Lung (tissue), 12 donors: ENCODE measurements around the gene HYAL3. TPM values are rescaled to one million over a fixed set of nuclear protein-coding genes. Genes with fewer than 3 reads are reported as not detected.

Experiments used
- ATAC-seq: fragments of 200-7000 bp; cut with Tn5 transposase; one replicate; pipeline ENCODE4 v1.9.1; 2020; ENCODE audit warnings: moderate number of reproducible peaks; ENCODE audit not compliant: insufficient read depth, low FRiP score
- DNase-seq, 3 donors: peaks; one replicate each; pipeline ENCODE4 v3.0.0-alpha.2; 2013 to 2017
- H3K27ac ChIP-seq, 2 donors: one replicate each; pipeline ENCODE4 v1.5.1; 2013; ENCODE audit warnings: mild to moderate bottlenecking in 2 of 2, moderate library complexity in 2 of 2, control low read depth in 1 of 2, inconsistent platforms in 1 of 2, low read depth in 1 of 2, low read length in 1 of 2
- H3K27me3 ChIP-seq, 3 donors: one replicate each; pipeline ENCODE4 v1.5.1; 2013; ENCODE audit warnings: low read length in 2 of 3; ENCODE audit not compliant: control insufficient read depth in 3 of 3, insufficient read depth in 3 of 3
- H3K36me3 ChIP-seq, 4 donors: one replicate each; pipeline ENCODE4 v1.5.1; 2013; ENCODE audit warnings: low read length in 4 of 4, mild to moderate bottlenecking in 1 of 4, moderate library complexity in 1 of 4; ENCODE audit not compliant: control insufficient read depth in 4 of 4, insufficient read depth in 4 of 4
- H3K4me1 ChIP-seq, 5 donors: one replicate each; pipeline ENCODE4 v1.5.1; 2013; ENCODE audit warnings: low read length in 5 of 5, mild to moderate bottlenecking in 2 of 5, moderate library complexity in 1 of 5; ENCODE audit not compliant: control insufficient read depth in 5 of 5, insufficient read depth in 5 of 5
- H3K4me3 ChIP-seq: one replicate; pipeline ENCODE4 v1.5.1; 2013; ENCODE audit warnings: mild to moderate bottlenecking, control low read depth, moderate library complexity
- H3K9ac ChIP-seq, 2 donors: one replicate each; pipeline ENCODE4 v1.5.1; 2013; ENCODE audit warnings: low read length in 2 of 2, control low read depth in 1 of 2; ENCODE audit not compliant: insufficient read depth in 1 of 2
- H3K9me3 ChIP-seq, 4 donors: one replicate each; pipeline ENCODE4 v1.5.1; 2013; ENCODE audit warnings: low read length in 3 of 4, mild to moderate bottlenecking in 1 of 4, moderate library complexity in 1 of 4; ENCODE audit not compliant: control insufficient read depth in 4 of 4, insufficient read depth in 3 of 4
- CTCF ChIP-seq: IDR thresholded peaks from 2 replicates; pipeline ENCODE4 v1.5.1; 2012; ENCODE audit warnings: mild to moderate bottlenecking; ENCODE audit errors: control extremely low read depth, extremely low read depth
- WGBS, 2 donors: extraction: QIAGEN DNeasy Blood & Tissue Kit; methylation state at CpG; one replicate each; pipeline ENCODE4 v1.1.7; 2013; 5-methylcytosine and 5-hydroxymethylcytosine counted together
- polyA plus RNA-seq, 2 donors: library from polyadenylated mRNA; stranded (reverse); fragments of 200-250 nt; gene quantifications; one replicate each; pipeline ENCODE4 v1.2.1, GENCODE V29; 2013
- total RNA-seq, 2 donors: library from RNA; depleted of rRNA in 1 of 2; stranded (reverse); fragments of >200 nt in 1 of 2; gene quantifications; one replicate each; pipeline ENCODE4 v1.2.1, GENCODE V29; 2014 to 2021
- donor health status: control.
- donor health status: control.
- donor health status: Bipolar disorder and iron deficiency.
- donor health status: healthy.
- donor health status: DM: yes; HTN: yes; CAD: no.

Gene HYAL3
- total and polyA plus RNA-seq, 4 donors, result 1.4 to 4.9 (median 3.3) TPM

- H3K4me1 ChIP-seq, result peaks cover 2 to 41% (median 13%) of the 10 kb centered on the region in 5 donors
- TF ChIP-seq CTCF, result no peak
- H3K9ac ChIP-seq, result no peak overlapping the region
- WGBS, 2 donors, result 81 to 95% methylated on average over 2 of the region's 2 CpGs
- peaks cover 6 to 21% (median 11%) of the 10 kb centered on the region in 4 donors for H3K36me3 ChIP-seq
- ATAC-seq, result no peak
- no peak for DNase-seq
- no peak overlapping the region for H3K27ac ChIP-seq
- H3K27me3 ChIP-seq, result no peaks in the 10 kb centered on the region
- H3K9me3 ChIP-seq, result no peaks in the 10 kb centered on the region
- H3K4me3 ChIP-seq, result no peak overlapping the region
Observed at GRCh38 chr3:50325113-50325480, 25.9 kb upstream of the HYAL3 start.

- peak; percentile 63 to 73 (median 72) for DNase-seq
- no peak for ATAC-seq
- Histone ChIP-seq H3K4me3 (no peak overlapping the region), H3K9me3 (no peaks in the 10 kb centered on the region), H3K27me3 (no peaks in the 10 kb centered on the region), H3K36me3 (peaks cover under 1 to 15% (median 6%) of the 10 kb centered on the region in 4 donors), H3K4me1 (peaks cover 2 to 47% (median 17%) of the 10 kb centered on the region in 5 donors), H3K27ac (peak overlapping the region; percentile 64 to 94), H3K9ac (no peak overlapping the region)
- TF ChIP-seq CTCF, result peak; percentile 69
- WGBS, 2 donors, result 42 to 56% methylated on average over 4 of the region's 4 CpGs
Observed at GRCh38 chr3:50324351-50325112, 25.3 kb upstream of the HYAL3 start.

- whole genome bisulfite sequencing, 2 donors, result 20 to 45% methylated on average over 5 of the region's 5 CpGs
- Histone ChIP-seq H3K9me3 (no peaks in the 10 kb centered on the region), H3K4me3 (no peak overlapping the region), H3K9ac (no peak overlapping the region), H3K27me3 (no peaks in the 10 kb centered on the region), H3K4me1 (peaks cover 2 to 55% (median 20%) of the 10 kb centered on the region in 5 donors), H3K27ac (peak overlapping the region; percentile 78 to 94), H3K36me3 (peaks cover 0 to 19% (median 7%) of the 10 kb centered on the region in 4 donors)
- ATAC-seq (no peak), DNase-seq (peak in 2 of 3 donors; percentile 36 to 66)
- no peak for TF ChIP-seq CTCF
Observed at GRCh38 chr3:50323614-50324199, 24.5 kb upstream of the HYAL3 start.
